ENCODE results near the gene C3. TPM values are rescaled to one million over a fixed set of nuclear protein-coding genes. Genes with fewer than 3 reads are reported as not detected.

The C3 gene
- polyA plus RNA-seq, 2 of the 4 experiments (the other 2 are of a cell fraction) = 45.4 to 70.9 TPM

GRCh38 chr19:6754136-6754535, 33.7 kb upstream of the C3 start:
- no peak overlapping the region for H3K27ac ChIP-seq
- DNase-seq (ENCODE audit: low read depth in 1 of 2, low spot score in 1 of 2) (no peak), ATAC-seq (peak; percentile 11 to 27; a peak in 2 of 6 replicates), FAIRE-seq (no peak)
- 0 out of 3 replicates have a peak, but pooled peaks cover 5% of the 10 kb centered on the region for H3K4me1 ChIP-seq
- H3K4me2 ChIP-seq = no peak overlapping the region
- ChIA-PET POLR2A (interaction anchor here (0.6 kb wide), 1 partner anchor 11 kb away, joined by 3 read pairs; no protein-coding TSS in a partner anchor), CTCF (interaction anchor here (0.8 kb wide), 1 partner anchor 16 kb away, joined by 3 read pairs; no protein-coding TSS in a partner anchor)
- WGBS (ENCODE audit: missing lambda C conversion rate) = 100% methylated on average over 5 of the region's 22 CpGs
- TF ChIP-seq KDM1A (IDR thresholded peaks at IDR 0.05; ENCODE audit: low read depth) (no peak), ATOH8 (CRISPR knock-in tag; IDR thresholded peaks at IDR 0.05; ENCODE audit: low read depth) (no peak), EHMT2 (IDR thresholded peaks at IDR 0.05; ENCODE audit: low read depth) (no peak), HMGXB4 (CRISPR knock-in tag; IDR thresholded peaks at IDR 0.05; ENCODE audit: borderline replicate concordance) (no peak), HOXB13 (CRISPR knock-in tag; IDR thresholded peaks at IDR 0.05; ENCODE audit: low read depth) (no peak), FOSL2 (IDR thresholded peaks at IDR 0.05) (no peak), FOSL2 (CRISPR knock-in tag; IDR thresholded peaks at IDR 0.05) (no peak), JUNB (IDR thresholded peaks at IDR 0.05) (no peak), BHLHE40 (IDR thresholded peaks at IDR 0.05; ENCODE audit: low read depth, low read length) (no peak)
- TF ChIP-seq, protein P1, sequence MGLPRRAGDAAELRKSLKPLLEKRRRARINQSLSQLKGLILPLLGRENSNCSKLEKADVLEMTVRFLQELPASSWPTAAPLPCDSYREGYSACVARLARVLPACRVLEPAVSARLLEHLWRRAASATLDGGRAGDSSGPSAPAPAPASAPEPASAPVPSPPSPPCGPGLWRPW (IDR thresholded peaks at IDR 0.05) = no peak
- TF ChIP-seq, protein P2, sequence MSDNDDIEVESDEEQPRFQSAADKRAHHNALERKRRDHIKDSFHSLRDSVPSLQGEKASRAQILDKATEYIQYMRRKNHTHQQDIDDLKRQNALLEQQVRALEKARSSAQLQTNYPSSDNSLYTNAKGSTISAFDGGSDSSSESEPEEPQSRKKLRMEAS (IDR thresholded peaks at IDR 0.05) = no peak
- TF ChIP-seq, protein P3, sequence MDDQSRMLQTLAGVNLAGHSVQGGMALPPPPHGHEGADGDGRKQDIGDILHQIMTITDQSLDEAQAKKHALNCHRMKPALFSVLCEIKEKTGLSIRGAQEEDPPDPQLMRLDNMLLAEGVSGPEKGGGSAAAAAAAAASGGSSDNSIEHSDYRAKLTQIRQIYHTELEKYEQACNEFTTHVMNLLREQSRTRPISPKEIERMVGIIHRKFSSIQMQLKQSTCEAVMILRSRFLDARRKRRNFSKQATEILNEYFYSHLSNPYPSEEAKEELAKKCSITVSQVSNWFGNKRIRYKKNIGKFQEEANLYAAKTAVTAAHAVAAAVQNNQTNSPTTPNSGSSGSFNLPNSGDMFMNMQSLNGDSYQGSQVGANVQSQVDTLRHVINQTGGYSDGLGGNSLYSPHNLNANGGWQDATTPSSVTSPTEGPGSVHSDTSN (IDR thresholded peaks at IDR 0.05) = no peak
- H3K4me3 ChIP-seq = no peak overlapping the region
- H3K9me3 ChIP-seq = no peaks in the 10 kb centered on the region

GRCh38 chr19:6753178-6754031, 33.0 kb upstream of the C3 start:
- WGBS (ENCODE audit: missing lambda C conversion rate) = 89% methylated on average over 37 of the region's 50 CpGs
- FAIRE-seq (no peak), ATAC-seq (peak; percentile 85 to 90)

GRCh38 chr19:6752256-6753177, 32.1 kb upstream of the C3 start:
- peaks cover 12% of the 10 kb centered on the region; the same call in 2 of the 3 replicates for H3K4me1 ChIP-seq
- CTCF ChIA-PET = interaction anchor here (0.5 kb wide), 1 partner anchor 10 kb away, joined by 3 read pairs; no protein-coding TSS in a partner anchor
- ATAC-seq = peak in 1 of 2 experiments; percentile 32; a peak in 3 of 6 replicates
- POLR2A ChIA-PET = interaction anchor here (0.7 kb wide), 1 partner anchor 14 kb away, joined by 3 read pairs; no protein-coding TSS in a partner anchor
- H3K4me2 ChIP-seq = no peak overlapping the region
- no peak overlapping the region for H3K4me3 ChIP-seq
- H3K9me3 ChIP-seq = no peaks in the 10 kb centered on the region
- DNase-seq (ENCODE audit: low read depth in 1 of 2, low spot score in 1 of 2) = no peak
- 86% methylated on average over 40 of the region's 50 CpGs for WGBS (ENCODE audit: missing lambda C conversion rate)
- FAIRE-seq = no peak
- no peak overlapping the region for H3K27ac ChIP-seq
- TF ChIP-seq, protein P4, sequence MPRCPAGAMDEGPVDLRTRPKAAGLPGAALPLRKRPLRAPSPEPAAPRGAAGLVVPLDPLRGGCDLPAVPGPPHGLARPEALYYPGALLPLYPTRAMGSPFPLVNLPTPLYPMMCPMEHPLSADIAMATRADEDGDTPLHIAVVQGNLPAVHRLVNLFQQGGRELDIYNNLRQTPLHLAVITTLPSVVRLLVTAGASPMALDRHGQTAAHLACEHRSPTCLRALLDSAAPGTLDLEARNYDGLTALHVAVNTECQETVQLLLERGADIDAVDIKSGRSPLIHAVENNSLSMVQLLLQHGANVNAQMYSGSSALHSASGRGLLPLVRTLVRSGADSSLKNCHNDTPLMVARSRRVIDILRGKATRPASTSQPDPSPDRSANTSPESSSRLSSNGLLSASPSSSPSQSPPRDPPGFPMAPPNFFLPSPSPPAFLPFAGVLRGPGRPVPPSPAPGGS (IDR thresholded peaks at IDR 0.05) = no peak
- TF ChIP-seq, protein P1 (IDR thresholded peaks at IDR 0.05) = no peak
- TF ChIP-seq, protein P5, sequence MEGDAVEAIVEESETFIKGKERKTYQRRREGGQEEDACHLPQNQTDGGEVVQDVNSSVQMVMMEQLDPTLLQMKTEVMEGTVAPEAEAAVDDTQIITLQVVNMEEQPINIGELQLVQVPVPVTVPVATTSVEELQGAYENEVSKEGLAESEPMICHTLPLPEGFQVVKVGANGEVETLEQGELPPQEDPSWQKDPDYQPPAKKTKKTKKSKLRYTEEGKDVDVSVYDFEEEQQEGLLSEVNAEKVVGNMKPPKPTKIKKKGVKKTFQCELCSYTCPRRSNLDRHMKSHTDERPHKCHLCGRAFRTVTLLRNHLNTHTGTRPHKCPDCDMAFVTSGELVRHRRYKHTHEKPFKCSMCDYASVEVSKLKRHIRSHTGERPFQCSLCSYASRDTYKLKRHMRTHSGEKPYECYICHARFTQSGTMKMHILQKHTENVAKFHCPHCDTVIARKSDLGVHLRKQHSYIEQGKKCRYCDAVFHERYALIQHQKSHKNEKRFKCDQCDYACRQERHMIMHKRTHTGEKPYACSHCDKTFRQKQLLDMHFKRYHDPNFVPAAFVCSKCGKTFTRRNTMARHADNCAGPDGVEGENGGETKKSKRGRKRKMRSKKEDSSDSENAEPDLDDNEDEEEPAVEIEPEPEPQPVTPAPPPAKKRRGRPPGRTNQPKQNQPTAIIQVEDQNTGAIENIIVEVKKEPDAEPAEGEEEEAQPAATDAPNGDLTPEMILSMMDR (IDR thresholded peaks at IDR 0.05) = no peak
- TF ChIP-seq SMC3 (IDR thresholded peaks at IDR 0.05) (no peak), HOXA7 (CRISPR knock-in tag; IDR thresholded peaks at IDR 0.05) (no peak), FOXS1 (CRISPR knock-in tag; IDR thresholded peaks at IDR 0.05) (no peak), RNF2 (IDR thresholded peaks at IDR 0.05; ENCODE audit: borderline replicate concordance, low read depth) (no peak), KDM5A (IDR thresholded peaks at IDR 0.05) (no peak), CEBPB (IDR thresholded peaks at IDR 0.05) (no peak)
- TF ChIP-seq, protein P2 (IDR thresholded peaks at IDR 0.05) = no peak

More at GRCh38 chr19:6753178-6754031, 33.0 kb upstream of the C3 start:
- CTCF ChIA-PET = interaction anchor here (0.5 kb wide), 1 partner anchor 9 kb away, joined by 3 read pairs; no protein-coding TSS in a partner anchor
- no peak overlapping the region for H3K4me3 ChIP-seq
- peaks cover 8% of the 10 kb centered on the region; the same call in 2 of the 3 replicates for H3K4me1 ChIP-seq
- peak; percentile 58 to 81 for DNase-seq (ENCODE audit: low read depth in 1 of 2, low spot score in 1 of 2)
- no peak overlapping the region for H3K27ac ChIP-seq
- H3K4me2 ChIP-seq = no peak overlapping the region
- TF ChIP-seq CBX2 (IDR thresholded peaks at IDR 0.05; ENCODE audit: borderline replicate concordance, low read depth) (no peak), BHLHE40 (IDR thresholded peaks at IDR 0.05; ENCODE audit: low read depth, low read length) (peak; percentile 41)
- POLR2A ChIA-PET = no interaction called here
- no peaks in the 10 kb centered on the region for H3K9me3 ChIP-seq
